Glutamatergic neuron (in vitro differentiated cells): ENCODE measurements around the gene KCNJ13. TPM values are rescaled to one million over a fixed set of nuclear protein-coding genes. Genes with fewer than 3 reads are reported as not detected.

Experiments
- DNase-seq: peaks from one replicate; pipeline ENCODE4 v3.0.0; 2022
- H3K27ac Mint-ChIP-seq: one replicate; pipeline ENCODE4 v1.8.0; 2020; ENCODE audit warnings: mild to moderate bottlenecking, mixed read lengths, inconsistent platforms; ENCODE audit not compliant: unreplicated experiment
- H3K27me3 Mint-ChIP-seq: one replicate; pipeline ENCODE4 v1.8.0; 2020; ENCODE audit warnings: mild to moderate bottlenecking, moderate library complexity, mixed read lengths, inconsistent platforms; ENCODE audit not compliant: unreplicated experiment
- H3K36me3 Mint-ChIP-seq: one replicate; pipeline ENCODE4 v1.8.0; 2020; ENCODE audit warnings: mild to moderate bottlenecking, mixed read lengths, inconsistent platforms; ENCODE audit not compliant: unreplicated experiment
- H3K4me1 Mint-ChIP-seq: one replicate; pipeline ENCODE4 v1.8.0; 2020; ENCODE audit warnings: mild to moderate bottlenecking, low read depth, mixed read lengths, inconsistent platforms; ENCODE audit not compliant: unreplicated experiment
- H3K4me3 Mint-ChIP-seq: one replicate; pipeline ENCODE4 v1.8.0; 2020; ENCODE audit warnings: mild to moderate bottlenecking, mixed read lengths, inconsistent platforms; ENCODE audit not compliant: unreplicated experiment
- H3K9me3 Mint-ChIP-seq: one replicate; pipeline ENCODE4 v1.8.0; 2020; ENCODE audit warnings: mild to moderate bottlenecking, moderate library complexity, mixed read lengths, inconsistent platforms; ENCODE audit not compliant: unreplicated experiment
- CTCF ChIP-seq: fragments of 200-600 bp; sonication (generic); IDR thresholded peaks from one replicate; pipeline ENCODE4 v1.5.0; 2021; ENCODE audit not compliant: partially characterized antibody, unreplicated experiment
- total RNA-seq: library from RNA; stranded (reverse); fragmentation: NEBNext Ultra II Directional; extraction: Animal tissue kit (Norgen Biotek cat#: 25700); gene quantifications from one replicate; pipeline ENCODE4 v1.2.1, GENCODE V29; 2021; ENCODE audit not compliant: unreplicated experiment

Gene KCNJ13
- total RNA-seq, 1 donor from 2014 or later, result not detected

DNA sequence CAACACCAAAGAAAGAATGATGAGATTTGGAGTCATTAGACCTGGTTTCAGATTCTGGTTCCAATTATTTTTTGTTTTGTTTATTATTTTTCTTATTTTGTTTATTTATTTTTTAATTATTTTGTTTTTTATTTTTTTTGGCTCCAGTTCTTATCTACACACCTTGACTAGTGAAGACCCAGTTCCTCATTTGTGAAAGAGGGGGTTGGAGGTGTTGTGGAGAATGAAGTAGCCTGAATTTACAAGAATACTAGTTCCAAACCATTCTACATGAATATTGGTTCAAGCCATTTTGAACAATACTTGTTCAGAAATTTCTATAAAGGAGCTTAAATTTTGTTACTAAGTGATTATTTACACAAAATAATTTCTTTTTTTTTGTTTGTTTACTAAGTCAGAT, 6.9 kb upstream of the KCNJ13 start:
- H3K36me3 Mint-ChIP-seq, result no peaks in the 10 kb centered on the region
- H3K4me1 Mint-ChIP-seq, result no peaks in the 10 kb centered on the region
- no peak for TF ChIP-seq CTCF
- H3K27ac Mint-ChIP-seq, result no peak overlapping the region
- no peak for DNase-seq
- no peak overlapping the region for H3K4me3 Mint-ChIP-seq
- no peaks in the 10 kb centered on the region for H3K27me3 Mint-ChIP-seq
- no peaks in the 10 kb centered on the region for H3K9me3 Mint-ChIP-seq

DNA sequence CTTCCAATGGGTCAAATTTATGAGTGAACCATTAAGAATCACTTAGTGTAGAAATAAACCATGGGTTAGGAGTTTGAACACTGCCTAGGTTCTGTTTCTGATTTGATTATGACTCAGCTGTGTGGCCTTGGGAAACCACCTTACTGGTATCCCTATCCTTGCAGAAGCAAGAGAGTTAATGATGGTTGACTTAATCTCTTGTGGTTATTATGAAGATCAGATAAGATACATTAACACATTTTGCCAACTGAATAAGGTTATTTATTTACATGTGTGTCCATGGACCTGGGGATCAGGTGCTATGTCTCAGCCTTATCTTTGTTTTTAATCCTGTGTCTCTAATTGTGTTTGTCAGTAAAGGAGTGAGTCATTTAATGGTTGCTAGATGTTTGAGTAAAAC, 5.4 kb upstream of the KCNJ13 start:
- Mint-ChIP-seq H3K27ac (no peak overlapping the region), H3K27me3 (no peaks in the 10 kb centered on the region), H3K4me1 (no peaks in the 10 kb centered on the region), H3K9me3 (no peaks in the 10 kb centered on the region), H3K36me3 (no peaks in the 10 kb centered on the region), H3K4me3 (no peak overlapping the region)
- TF ChIP-seq CTCF, result no peak
- DNase-seq, result no peak

GRCh38 chr2:232779934-232780333, 3.6 kb upstream of the KCNJ13 start:
- no peak for DNase-seq
- H3K4me1 Mint-ChIP-seq, result no peaks in the 10 kb centered on the region
- TF ChIP-seq CTCF, result no peak
- no peak overlapping the region for H3K27ac Mint-ChIP-seq
- H3K9me3 Mint-ChIP-seq, result no peaks in the 10 kb centered on the region
- no peak overlapping the region for H3K4me3 Mint-ChIP-seq
- H3K27me3 Mint-ChIP-seq, result no peaks in the 10 kb centered on the region
- H3K36me3 Mint-ChIP-seq, result no peaks in the 10 kb centered on the region

DNA sequence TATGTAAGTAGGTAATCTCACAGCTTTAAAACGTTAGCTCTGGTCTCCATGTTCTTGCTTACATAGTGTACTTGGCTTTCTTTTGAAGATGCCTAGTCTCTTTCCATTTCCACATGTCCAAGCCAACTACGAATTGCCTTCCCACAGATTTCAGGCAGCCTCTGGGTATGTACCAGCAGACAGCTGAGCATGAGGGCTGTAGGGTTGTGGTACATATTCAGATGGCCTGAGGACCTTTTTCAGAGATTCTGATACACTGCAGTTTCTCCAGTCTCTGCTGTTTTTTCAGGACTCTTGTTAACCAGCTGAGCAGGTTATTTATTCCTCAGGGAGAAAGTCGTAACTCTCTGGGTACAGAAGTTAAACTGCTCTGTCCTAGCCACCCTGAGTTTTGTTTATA, 3.1 kb upstream of the KCNJ13 start:
- H3K27me3 Mint-ChIP-seq, result no peaks in the 10 kb centered on the region
- H3K4me3 Mint-ChIP-seq, result no peak overlapping the region
- H3K27ac Mint-ChIP-seq, result no peak overlapping the region
- TF ChIP-seq CTCF, result no peak
- H3K4me1 Mint-ChIP-seq, result no peaks in the 10 kb centered on the region
- H3K9me3 Mint-ChIP-seq, result no peaks in the 10 kb centered on the region
- DNase-seq, result no peak
- no peaks in the 10 kb centered on the region for H3K36me3 Mint-ChIP-seq

GRCh38 chr2:232777276-232777675, 911 bp upstream of the KCNJ13 start:
- Mint-ChIP-seq H3K27me3 (no peaks in the 10 kb centered on the region), H3K4me3 (no peak overlapping the region), H3K9me3 (no peaks in the 10 kb centered on the region), H3K36me3 (no peaks in the 10 kb centered on the region), H3K27ac (no peak overlapping the region), H3K4me1 (no peaks in the 10 kb centered on the region)
- TF ChIP-seq CTCF, result no peak
- no peak for DNase-seq
